Mesendoderm (in vitro differentiated cells): ENCODE measurements around the gene USP31.

Experiments used
- DNase-seq: peaks from one replicate; pipeline ENCODE4 v3.0.0; 2013
- H2AK5ac ChIP-seq: 2 replicates; pipeline ENCODE4 v1.6.1; 2013; ENCODE audit warnings: low read length, inconsistent platforms
- H2BK120ac ChIP-seq: 2 replicates; pipeline ENCODE4 v1.6.1; 2013; ENCODE audit warnings: low read depth, mild to moderate bottlenecking, low read length, moderate library complexity, mixed read lengths
- H2BK15ac ChIP-seq: replicated peaks from 2 replicates; pipeline ENCODE4 v1.6.1; 2013; ENCODE audit warnings: low read depth, mild to moderate bottlenecking, moderate library complexity
- H2BK5ac ChIP-seq: 2 replicates; pipeline ENCODE4 v1.6.1; 2013; ENCODE audit warnings: low read length, inconsistent platforms
- H3K18ac ChIP-seq: 2 replicates; pipeline ENCODE4 v1.6.1; 2013; ENCODE audit warnings: mild to moderate bottlenecking, low read length, mixed read lengths
- H3K23ac ChIP-seq: one replicate; pipeline ENCODE4 v1.6.1; 2013; ENCODE audit warnings: low read length
- H3K27ac ChIP-seq: 2 replicates; pipeline ENCODE4 v1.5.1; 2013; ENCODE audit warnings: low read depth, mild to moderate bottlenecking, inconsistent platforms, low read length, moderate library complexity
- H3K27me3 ChIP-seq: 2 replicates; pipeline ENCODE4 v1.6.1; 2013; ENCODE audit warnings: low read length, control low read depth, mild to moderate bottlenecking, inconsistent platforms; ENCODE audit not compliant: insufficient read depth, poor library complexity
- H3K36me3 ChIP-seq: 2 replicates; pipeline ENCODE4 v1.6.1; 2013; ENCODE audit warnings: low read length, inconsistent platforms; ENCODE audit not compliant: control insufficient read depth, insufficient read depth
- H3K4ac ChIP-seq: one replicate; pipeline ENCODE4 v1.6.1; 2013; ENCODE audit warnings: low read depth, mild to moderate bottlenecking, low read length, moderate library complexity
- H3K4me1 ChIP-seq: 2 replicates; pipeline ENCODE4 v1.6.1; 2013; ENCODE audit warnings: low read depth, low read length, inconsistent platforms; ENCODE audit not compliant: control insufficient read depth
- H3K4me2 ChIP-seq: 2 replicates; pipeline ENCODE4 v1.6.1; 2013; ENCODE audit warnings: low read length
- H3K4me3 ChIP-seq: 2 replicates; pipeline ENCODE4 v1.5.1; 2013; ENCODE audit warnings: mild to moderate bottlenecking, low read length
- H3K56ac ChIP-seq: one replicate; pipeline ENCODE4 v1.6.1; 2013; ENCODE audit warnings: low read length
- H3K79me1 ChIP-seq: 2 replicates; pipeline ENCODE4 v1.6.1; 2013; ENCODE audit warnings: low read length, inconsistent platforms
- H3K79me2 ChIP-seq: 2 replicates; pipeline ENCODE4 v1.6.1; 2013; ENCODE audit warnings: mild to moderate bottlenecking, low read length; ENCODE audit not compliant: control insufficient read depth, insufficient read depth
- H3K9ac ChIP-seq: 2 replicates; pipeline ENCODE4 v1.6.1; 2013; ENCODE audit warnings: low read length, inconsistent platforms
- H4K5ac ChIP-seq: one replicate; pipeline ENCODE4 v1.6.1; 2013; ENCODE audit warnings: low read length
- H4K8ac ChIP-seq: one replicate; pipeline ENCODE4 v1.6.1; 2013; ENCODE audit warnings: low read depth, mild to moderate bottlenecking, control low read depth, low read length, moderate library complexity
- WGBS: extraction: QIAGEN DNeasy Blood & Tissue Kit; methylation state at CpG from one replicate; pipeline ENCODE4 v1.1.7; 2013; ENCODE audit warnings: low lambda C conversion rate, missing lambda C conversion rate; ENCODE audit not compliant: insufficient coverage; ENCODE audit errors: extremely low coverage; 5-methylcytosine and 5-hydroxymethylcytosine counted together

Gene USP31

GRCh38 chr16:23121024-23121423, 28.2 kb downstream of the USP31 start:
- DNase-seq = no peak
- Histone ChIP-seq H3K18ac (no peak overlapping the region), H3K27me3 (no peaks in the 10 kb centered on the region), H3K4me1 (no peaks in the 10 kb centered on the region), H3K79me1 (peaks cover 12% of the 10 kb centered on the region), H3K9ac (no peak overlapping the region), H2BK15ac (no peak overlapping the region), H3K4ac (no peak overlapping the region), H3K27ac (no peak overlapping the region), H3K36me3 (no peaks in the 10 kb centered on the region), H4K5ac (no peak overlapping the region), H3K23ac (no peak overlapping the region), H2BK5ac (no peak overlapping the region), H3K56ac (no peak overlapping the region), H3K4me2 (no peak overlapping the region), H3K79me2 (peaks cover 16% of the 10 kb centered on the region), H3K4me3 (no peak overlapping the region), H2AK5ac (no peak overlapping the region), H4K8ac (no peak overlapping the region), H2BK120ac (no peak overlapping the region)
- WGBS = no CpG with 5 or more reads among the region's 3 CpGs

DNA sequence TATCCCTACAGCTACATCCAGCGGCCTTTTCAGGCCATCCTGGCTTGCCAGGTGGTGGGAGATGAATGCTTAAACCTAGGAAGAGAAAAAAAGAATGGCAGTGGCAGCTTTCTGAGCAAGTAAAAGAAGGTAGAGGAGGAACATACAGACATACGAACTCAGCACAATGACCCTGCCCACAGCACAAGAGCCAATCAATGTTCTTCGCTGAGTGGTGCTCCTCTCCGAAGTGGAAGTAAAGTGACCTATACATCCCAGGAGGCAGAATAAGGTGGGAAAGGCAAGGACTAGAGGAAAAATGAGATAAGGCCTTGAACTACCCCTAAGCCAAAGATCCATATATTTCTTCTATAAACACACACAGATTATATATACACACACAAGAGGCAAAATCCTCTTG, 28.7 kb downstream of the USP31 start:
- Histone ChIP-seq H3K79me2 (peaks cover 18% of the 10 kb centered on the region), H2AK5ac (no peak overlapping the region), H4K5ac (no peak overlapping the region), H3K18ac (no peak overlapping the region), H3K27me3 (no peaks in the 10 kb centered on the region), H3K4me3 (no peak overlapping the region), H3K36me3 (no peaks in the 10 kb centered on the region), H4K8ac (no peak overlapping the region), H3K4ac (no peak overlapping the region), H2BK5ac (no peak overlapping the region), H2BK15ac (no peak overlapping the region), H3K27ac (no peak overlapping the region), H3K4me2 (no peak overlapping the region), H3K23ac (no peak overlapping the region), H2BK120ac (no peak overlapping the region), H3K4me1 (no peaks in the 10 kb centered on the region), H3K56ac (no peak overlapping the region), H3K9ac (no peak overlapping the region), H3K79me1 (peaks cover 14% of the 10 kb centered on the region)
- DNase-seq = no peak
- no CpG with 5 or more reads among the region's 4 CpGs for WGBS

DNA sequence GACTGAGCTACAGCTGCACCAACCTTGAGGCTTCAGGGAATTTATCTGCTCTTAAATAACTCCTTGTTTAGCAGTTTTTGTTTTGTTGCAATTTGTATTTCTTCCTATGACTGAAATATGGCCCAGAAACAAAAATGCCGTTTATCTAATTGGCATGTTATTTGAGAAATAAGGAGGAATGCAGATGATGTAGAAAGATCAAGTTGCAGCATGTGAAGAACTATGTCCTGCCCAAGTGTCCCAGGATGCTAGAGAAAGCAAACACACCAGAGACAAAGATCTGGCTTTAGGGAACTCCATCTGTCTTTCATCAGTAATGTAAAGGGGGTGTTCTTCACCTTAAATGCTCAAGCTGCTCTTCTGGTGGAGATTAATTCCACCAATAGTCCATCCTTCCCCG, 29.7 kb downstream of the USP31 start:
- Histone ChIP-seq H2BK5ac (no peak overlapping the region), H2BK120ac (no peak overlapping the region), H3K79me1 (peaks cover 17% of the 10 kb centered on the region), H2BK15ac (no peak overlapping the region), H3K23ac (no peak overlapping the region), H3K18ac (no peak overlapping the region), H3K4me1 (no peaks in the 10 kb centered on the region), H3K9ac (no peak overlapping the region), H4K5ac (no peak overlapping the region), H3K36me3 (no peaks in the 10 kb centered on the region), H3K56ac (no peak overlapping the region), H3K4ac (no peak overlapping the region), H3K27ac (no peak overlapping the region), H3K4me3 (no peak overlapping the region), H3K4me2 (no peak overlapping the region), H2AK5ac (no peak overlapping the region), H3K79me2 (peaks cover 18% of the 10 kb centered on the region), H3K27me3 (no peaks in the 10 kb centered on the region), H4K8ac (no peak overlapping the region)
- WGBS = no CpG with 5 or more reads among the region's 2 CpGs
- DNase-seq = no peak

DNA sequence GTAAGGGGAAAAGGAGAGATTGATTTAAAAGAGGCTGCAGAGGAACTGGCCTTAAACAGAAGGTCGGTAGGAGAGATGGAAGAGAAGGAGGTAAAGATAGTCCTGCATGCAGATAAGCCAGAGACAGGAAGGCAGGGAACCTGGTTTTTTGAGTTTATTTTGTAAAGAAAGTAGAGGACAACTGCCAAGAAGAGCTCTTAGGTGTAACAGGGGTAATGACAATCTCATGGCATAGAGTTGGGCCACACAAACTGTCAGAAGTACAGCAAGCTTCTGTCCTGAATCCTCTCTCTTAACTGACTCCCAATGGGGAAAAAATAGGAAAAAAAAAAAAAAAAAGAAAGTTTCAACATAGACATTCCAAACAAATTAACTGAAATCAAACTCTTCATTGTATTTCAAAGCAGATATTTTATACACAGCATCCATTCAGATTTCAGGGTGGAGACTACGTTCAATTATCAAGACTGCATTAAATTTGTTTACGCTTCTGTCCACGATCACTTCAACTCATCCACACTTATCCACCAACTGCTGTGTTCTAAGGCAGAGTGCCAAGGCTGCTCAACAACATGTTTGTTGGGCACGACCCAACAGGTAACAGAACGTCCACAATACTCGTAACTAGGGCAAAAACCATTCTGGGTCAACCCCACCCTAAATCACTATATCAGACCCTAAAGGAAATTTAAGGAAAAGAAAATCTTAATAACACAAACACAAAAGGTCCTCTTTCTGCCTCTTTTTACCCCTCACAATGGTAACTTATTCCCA, 34.9 kb downstream of the USP31 start:
- Histone ChIP-seq H3K18ac (no peak overlapping the region), H4K8ac (no peak overlapping the region), H3K4me2 (no peak overlapping the region), H3K79me2 (peaks cover 2% of the 10 kb centered on the region), H3K4ac (no peak overlapping the region), H3K9ac (no peak overlapping the region), H2BK15ac (no peak overlapping the region), H2BK5ac (no peak overlapping the region), H3K36me3 (no peaks in the 10 kb centered on the region), H3K27ac (no peak overlapping the region), H3K4me1 (no peaks in the 10 kb centered on the region), H3K23ac (no peak overlapping the region), H3K56ac (no peak overlapping the region), H4K5ac (no peak overlapping the region), H2AK5ac (no peak overlapping the region), H2BK120ac (no peak overlapping the region), H3K79me1 (peaks cover 17% of the 10 kb centered on the region), H3K27me3 (no peaks in the 10 kb centered on the region), H3K4me3 (no peak overlapping the region)
- WGBS = 100% methylated on average over 1 of the region's 7 CpGs
- no peak for DNase-seq

- Histone ChIP-seq H3K79me1 (peaks cover 19% of the 10 kb centered on the region), H2BK5ac (no peak overlapping the region), H4K5ac (no peak overlapping the region), H3K79me2 (peaks cover 2% of the 10 kb centered on the region), H3K23ac (no peak overlapping the region), H3K27ac (no peak overlapping the region), H3K18ac (no peak overlapping the region), H3K4me3 (no peak overlapping the region), H3K4me2 (no peak overlapping the region), H2BK120ac (no peak overlapping the region), H2AK5ac (no peak overlapping the region), H3K36me3 (no peaks in the 10 kb centered on the region), H3K56ac (no peak overlapping the region), H4K8ac (no peak overlapping the region), H3K4me1 (no peaks in the 10 kb centered on the region), H3K27me3 (no peaks in the 10 kb centered on the region), H2BK15ac (no peak overlapping the region), H3K4ac (no peak overlapping the region), H3K9ac (no peak overlapping the region)
- DNase-seq = no peak
- no CpG with 5 or more reads among the region's 5 CpGs for WGBS
Observed at GRCh38 chr16:23113185-23113584, 36.1 kb downstream of the USP31 start.
